ENCODE data around the gene APOL2. TPM values are rescaled to one million over a fixed set of nuclear protein-coding genes. Genes with fewer than 3 reads are reported as not detected.
A peak's percentile ranks its signal among the peaks of the same experiment; 100 is the strongest.

APOL2 gene
- total and polyA plus RNA-seq, 10 of the 15 experiments (the other 5 are each of a cell fraction or from before 2014, with no cell fraction given): 4.4 to 39.9 (median 25.0) TPM

DNA sequence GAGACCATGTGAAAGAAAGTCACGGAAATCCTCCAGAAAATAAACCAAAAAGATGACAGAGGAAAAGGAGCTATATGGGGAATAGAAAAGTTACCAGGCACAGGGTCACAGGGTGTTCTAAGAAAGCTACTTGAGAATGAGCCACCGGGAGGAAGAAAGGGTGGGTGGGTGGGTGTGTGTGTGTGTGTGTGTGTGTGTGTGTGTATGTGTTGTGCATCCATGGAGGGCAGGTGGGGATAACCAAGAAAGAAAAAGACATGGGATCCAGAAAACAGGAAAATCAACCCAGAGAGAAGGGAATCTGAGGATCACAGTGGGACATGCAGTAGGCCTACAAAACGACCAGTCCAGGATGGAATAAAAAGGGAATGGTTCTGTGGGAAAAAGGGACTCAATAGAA lies 3.7 kb downstream of the APOL2 start:
- no peak for FAIRE-seq
- CTCF ChIA-PET: interaction anchor here (1.5 to 8.0 kb wide), 4 partner anchors 14 to 41 kb away, joined by 5 to 153 read pairs (median 32); partner anchors contain the start of gene APOL1
- Histone ChIP-seq H3K27me3 (replicated peaks in 1 of 2; ENCODE audit: control insufficient read depth in 2 of 2, insufficient read depth in 2 of 2, low read length in 1 of 2) (no peaks in the 10 kb centered on the region), H3K79me2 (ENCODE audit: control insufficient read depth, insufficient read depth, low read length) (peaks cover 43% of the 10 kb centered on the region), H2AFZ (ENCODE audit: control insufficient read depth, low read depth, low read length) (no peak overlapping the region), H4K20me1 (ENCODE audit: control insufficient read depth, insufficient read depth) (no peaks in the 10 kb centered on the region), H3K4me2 (ENCODE audit: control insufficient read depth, insufficient read depth) (peak overlapping the region; percentile 88), H3K4me3 (peak overlapping the region; percentile 8; the same call in 1 of the 2 replicates), H3K4me1 (ENCODE audit: control insufficient read depth, insufficient read depth, low read length) (peaks cover 31% of the 10 kb centered on the region), H3K27ac (ENCODE audit: control insufficient read depth, insufficient read depth) (no peak overlapping the region), H3K36me3 (ENCODE audit: control insufficient read depth in 2 of 2, insufficient read depth in 2 of 2, low read length in 1 of 2) (peaks cover 4 to 23% of the 10 kb centered on the region in 2 experiments; a peak in 3 of 4 replicates), H3K9me3 (replicated peaks; ENCODE audit: control insufficient read depth, insufficient read depth, low read length) (no peaks in the 10 kb centered on the region; the same call in 2 of the 3 replicates), H3K9ac (ENCODE audit: control insufficient read depth, insufficient read depth, low read length) (no peak overlapping the region)
- DNase-seq (ENCODE audit: low read depth, low spot score): no peak
- RAD21 ChIA-PET (ENCODE audit: unreplicated experiment): interaction anchor here (0.8 to 1.1 kb wide), 3 partner anchors 14 to 43 kb away, joined by 3 to 4 read pairs (median 3); no protein-coding TSS in a partner anchor
- SMC1A ChIA-PET (ENCODE audit: uncharacterized antibody, unreplicated experiment): interaction anchor here (0.8 to 9.5 kb wide), 7 partner anchors 8 to 43 kb away, joined by 3 to 165 read pairs (median 6); partner anchors contain the start of gene APOL1
- in situ Hi-C loops (cut with MboI) (no loop called here), intact Hi-C loops (cut with micrococcal nuclease; ENCODE audit: unreplicated experiment) (loop anchor here (5.0 kb wide), 1 partner anchor 42 kb away; no protein-coding TSS in a partner anchor)
- BruUV-seq (replicated peaks): no TSS peak
- ATAC-seq: no peak
- 80% methylated on average over 3 of the region's 3 CpGs for WGBS (ENCODE audit: insufficient coverage, insufficient replicate concordance, low lambda C conversion rate, missing lambda C conversion rate)
- TF ChIP-seq EP300 (IDR thresholded peaks at IDR 0.05; ENCODE audit: borderline replicate concordance in 1 of 2, control insufficient read depth in 1 of 2, low read depth in 2 of 2, low read length in 2 of 2) (no peak), YY1 (IDR thresholded peaks at IDR 0.05; ENCODE audit: low read depth, low read length) (no peak), NFYB (IDR thresholded peaks at IDR 0.05; ENCODE audit: insufficient read depth, low read depth, low read length) (no peak)
- TF ChIP-seq, protein P1, sequence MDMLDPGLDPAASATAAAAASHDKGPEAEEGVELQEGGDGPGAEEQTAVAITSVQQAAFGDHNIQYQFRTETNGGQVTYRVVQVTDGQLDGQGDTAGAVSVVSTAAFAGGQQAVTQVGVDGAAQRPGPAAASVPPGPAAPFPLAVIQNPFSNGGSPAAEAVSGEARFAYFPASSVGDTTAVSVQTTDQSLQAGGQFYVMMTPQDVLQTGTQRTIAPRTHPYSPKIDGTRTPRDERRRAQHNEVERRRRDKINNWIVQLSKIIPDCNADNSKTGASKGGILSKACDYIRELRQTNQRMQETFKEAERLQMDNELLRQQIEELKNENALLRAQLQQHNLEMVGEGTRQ (IDR thresholded peaks at IDR 0.05; ENCODE audit: borderline replicate concordance, low read depth, low read length): no peak
- TF ChIP-seq, protein P2, sequence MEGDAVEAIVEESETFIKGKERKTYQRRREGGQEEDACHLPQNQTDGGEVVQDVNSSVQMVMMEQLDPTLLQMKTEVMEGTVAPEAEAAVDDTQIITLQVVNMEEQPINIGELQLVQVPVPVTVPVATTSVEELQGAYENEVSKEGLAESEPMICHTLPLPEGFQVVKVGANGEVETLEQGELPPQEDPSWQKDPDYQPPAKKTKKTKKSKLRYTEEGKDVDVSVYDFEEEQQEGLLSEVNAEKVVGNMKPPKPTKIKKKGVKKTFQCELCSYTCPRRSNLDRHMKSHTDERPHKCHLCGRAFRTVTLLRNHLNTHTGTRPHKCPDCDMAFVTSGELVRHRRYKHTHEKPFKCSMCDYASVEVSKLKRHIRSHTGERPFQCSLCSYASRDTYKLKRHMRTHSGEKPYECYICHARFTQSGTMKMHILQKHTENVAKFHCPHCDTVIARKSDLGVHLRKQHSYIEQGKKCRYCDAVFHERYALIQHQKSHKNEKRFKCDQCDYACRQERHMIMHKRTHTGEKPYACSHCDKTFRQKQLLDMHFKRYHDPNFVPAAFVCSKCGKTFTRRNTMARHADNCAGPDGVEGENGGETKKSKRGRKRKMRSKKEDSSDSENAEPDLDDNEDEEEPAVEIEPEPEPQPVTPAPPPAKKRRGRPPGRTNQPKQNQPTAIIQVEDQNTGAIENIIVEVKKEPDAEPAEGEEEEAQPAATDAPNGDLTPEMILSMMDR (IDR thresholded peaks at IDR 0.05 in 2 of 3, conservative IDR thresholded peaks at IDR 0.05 in 1 of 3; ENCODE audit: control insufficient read depth in 2 of 3, extremely low read depth in 1 of 3, insufficient read depth in 1 of 3, low read depth in 3 of 3, low read length in 3 of 3): no peak
- POLR2A ChIA-PET: interaction anchor here (7.7 kb wide), 1 partner anchor 17 kb away, joined by 99 read pairs; the partner anchor contains the start of gene APOL1
